GM23248 (cell line): Measurements from ENCODE around the gene RNF224. TPM values are rescaled to one million over a fixed set of nuclear protein-coding genes. Genes with fewer than 3 reads are reported as not detected.

Experiments
- DNase-seq: peaks from one replicate; pipeline ENCODE4 v3.0.0-alpha.2; 2015
- H2AFZ ChIP-seq: fragments of 200-600 bp; sonication (generic); 2 replicates; pipeline ENCODE4 v1.6.1; 2016; ENCODE audit warnings: antibody characterized with exemption
- H3F3A ChIP-seq: fragments of 200-600 bp; sonication (generic); 2 replicates; pipeline ENCODE4 v1.6.1; 2016; ENCODE audit warnings: mild to moderate bottlenecking, antibody characterized with exemption, mixed run types; ENCODE audit not compliant: insufficient read depth
- H3K27ac ChIP-seq: fragments of 200-600 bp; sonication (generic); 2 replicates; pipeline ENCODE4 v1.5.1; 2016; ENCODE audit warnings: mild to moderate bottlenecking
- H3K27me3 ChIP-seq: fragments of 200-600 bp; sonication (generic); replicated peaks from 2 replicates; pipeline ENCODE4 v1.6.1; 2016; ENCODE audit warnings: mild to moderate bottlenecking; ENCODE audit not compliant: insufficient read depth
- H3K36me3 ChIP-seq: fragments of 200-600 bp; sonication (generic); 2 replicates; pipeline ENCODE4 v1.6.1; 2016; ENCODE audit warnings: low read depth, mild to moderate bottlenecking
- H3K4me1 ChIP-seq: fragments of 200-600 bp; sonication (generic); 2 replicates; pipeline ENCODE4 v1.6.1; 2016; ENCODE audit warnings: mild to moderate bottlenecking; ENCODE audit not compliant: insufficient read depth
- H3K4me2 ChIP-seq: fragments of 200-600 bp; sonication (generic); one replicate; pipeline ENCODE4 v1.6.1; 2016; ENCODE audit warnings: mild to moderate bottlenecking; ENCODE audit not compliant: unreplicated experiment
- H3K4me3 ChIP-seq: fragments of 200-600 bp; sonication (generic); 2 replicates; pipeline ENCODE4 v1.5.1; 2016; ENCODE audit warnings: mild to moderate bottlenecking
- H3K79me2 ChIP-seq: fragments of 200-600 bp; sonication (generic); 2 replicates; pipeline ENCODE4 v1.6.1; 2016; ENCODE audit warnings: mild to moderate bottlenecking; ENCODE audit not compliant: insufficient read depth
- H3K9ac ChIP-seq: fragments of 200-600 bp; sonication (generic); 2 replicates; pipeline ENCODE4 v1.6.1; 2016; ENCODE audit warnings: mild to moderate bottlenecking
- H3K9me2 ChIP-seq: fragments of 200-600 bp; sonication (generic); 2 replicates; pipeline ENCODE4 v1.6.1; 2016; ENCODE audit warnings: mixed run types, mild to moderate bottlenecking, moderate library complexity; ENCODE audit not compliant: insufficient read depth
- H3K9me3 ChIP-seq: fragments of 200-600 bp; sonication (generic); one replicate; pipeline ENCODE4 v1.6.1; 2017; ENCODE audit warnings: low read depth
- H4K20me1 ChIP-seq: fragments of 200-600 bp; sonication (generic); 2 replicates; pipeline ENCODE4 v1.6.0; 2016; ENCODE audit not compliant: insufficient read depth
- EZH2 ChIP-seq: fragments of 200-600 bp; sonication (generic); IDR thresholded peaks from 2 replicates; pipeline ENCODE4 v1.6.1; 2018; ENCODE audit warnings: antibody characterized with exemption, mild to moderate bottlenecking; ENCODE audit not compliant: insufficient read depth, poor library complexity, severe bottlenecking
- EZH2phosphoT487 ChIP-seq: fragments of 200-600 bp; sonication (generic); IDR thresholded peaks from 2 replicates; pipeline ENCODE4 v1.6.1; 2018; ENCODE audit warnings: antibody characterized with exemption, moderate library complexity, mild to moderate bottlenecking, low read depth; ENCODE audit not compliant: insufficient read depth
- WGBS, 2 experiments: methylation state at CpG; one replicate each; pipeline ENCODE4 v1.1.6; 2015 to 2017; ENCODE audit warnings: low lambda C conversion rate in 2 of 2, low coverage in 1 of 2; ENCODE audit errors: missing lambda C conversion rate in 2 of 2; 5-methylcytosine and 5-hydroxymethylcytosine counted together
- in situ Hi-C: fragments of 300-500 bp; cut with MboI; formaldehyde crosslinking; loops from 2 replicates; pipeline ENCODE4 v1.15.0; 2020
- polyA plus RNA-seq: library from polyadenylated mRNA; unstranded; fragments of >200 nt; fragmentation: Nextera tagmentation; extraction: Ambion mirVana; gene quantifications from 2 replicates; pipeline ENCODE4 v1.2.1, GENCODE V29; 2016
- total RNA-seq: library from RNA; depleted of rRNA; stranded (reverse); fragments of >200 nt; shearing (Covaris generic); gene quantifications from 2 replicates; pipeline ENCODE4 v1.2.3, GENCODE V29; 2014

The RNF224 gene
- total and polyA plus RNA-seq, 2 experiments from 2014 or later, result not detected

- H3K4me2 ChIP-seq, result no peak overlapping the region
- TF ChIP-seq EZH2 (no peak), EZH2phosphoT487 (no peak)
- H3K4me1 ChIP-seq, result no peaks in the 10 kb centered on the region
- WGBS, 2 experiments, result 59 to 63% methylated on average over 26 to 40 of the region's 40 CpGs
- no peak overlapping the region for H3K27ac ChIP-seq
- no peak for DNase-seq
- no peaks in the 10 kb centered on the region for H3K36me3 ChIP-seq
- peaks cover 9% of the 10 kb centered on the region for H3K79me2 ChIP-seq
- no peaks in the 10 kb centered on the region for H3K9me2 ChIP-seq
- in situ Hi-C loops, result no loop called here
- no peak overlapping the region for H2AFZ ChIP-seq
- no peaks in the 10 kb centered on the region for H3K27me3 ChIP-seq
- no peak overlapping the region for H3K9ac ChIP-seq
- H3K9me3 ChIP-seq, result no peaks in the 10 kb centered on the region
- H3F3A ChIP-seq, result no peaks in the 10 kb centered on the region
- no peak overlapping the region for H3K4me3 ChIP-seq
- H4K20me1 ChIP-seq, result no peaks in the 10 kb centered on the region
Observed at GRCh38 chr9:137233143-137233980, 6.1 kb downstream of the RNF224 start.

GRCh38 chr9:137234055-137234697 lies 6.9 kb downstream of the RNF224 start:
- in situ Hi-C loops, result no loop called here
- H3K79me2 ChIP-seq, result peaks cover 17% of the 10 kb centered on the region
- no peak overlapping the region for H3K4me2 ChIP-seq
- H3K27me3 ChIP-seq, result no peaks in the 10 kb centered on the region
- no peak for DNase-seq
- no peak overlapping the region for H3K9ac ChIP-seq
- H3K4me3 ChIP-seq, result no peak overlapping the region
- no peaks in the 10 kb centered on the region for H3K36me3 ChIP-seq
- H3K9me3 ChIP-seq, result no peaks in the 10 kb centered on the region
- no peaks in the 10 kb centered on the region for H3K9me2 ChIP-seq
- 59 to 63% methylated on average over 14 to 39 of the region's 40 CpGs for WGBS, 2 experiments
- no peaks in the 10 kb centered on the region; the same call in 1 of the 2 replicates for H3F3A ChIP-seq
- H3K4me1 ChIP-seq, result no peaks in the 10 kb centered on the region
- TF ChIP-seq EZH2phosphoT487 (no peak), EZH2 (no peak)
- H3K27ac ChIP-seq, result no peak overlapping the region
- H2AFZ ChIP-seq, result no peak overlapping the region
- no peaks in the 10 kb centered on the region for H4K20me1 ChIP-seq

GRCh38 chr9:137234758-137235423 lies 7.6 kb downstream of the RNF224 start:
- Histone ChIP-seq H3K4me3 (no peak overlapping the region), H3K4me2 (no peak overlapping the region), H3K27me3 (no peaks in the 10 kb centered on the region), H3K27ac (no peak overlapping the region), H3K4me1 (no peaks in the 10 kb centered on the region), H3K36me3 (no peaks in the 10 kb centered on the region), H2AFZ (no peak overlapping the region), H3K9ac (no peak overlapping the region), H3K9me3 (no peaks in the 10 kb centered on the region), H3K9me2 (no peaks in the 10 kb centered on the region), H4K20me1 (no peaks in the 10 kb centered on the region), H3F3A (no peaks in the 10 kb centered on the region; the same call in 1 of the 2 replicates), H3K79me2 (peaks cover 24% of the 10 kb centered on the region)
- in situ Hi-C loops, result no loop called here
- 50 to 64% methylated on average over 15 to 17 of the region's 18 CpGs for WGBS, 2 experiments
- DNase-seq, result no peak
- TF ChIP-seq EZH2phosphoT487 (no peak), EZH2 (no peak)

- Histone ChIP-seq H4K20me1 (no peaks in the 10 kb centered on the region), H3K9me3 (no peaks in the 10 kb centered on the region), H3K27me3 (no peaks in the 10 kb centered on the region), H3K79me2 (peaks cover 25% of the 10 kb centered on the region), H3K27ac (no peak overlapping the region), H3K36me3 (no peaks in the 10 kb centered on the region), H3F3A (no peaks in the 10 kb centered on the region; the same call in 1 of the 2 replicates), H3K9me2 (no peaks in the 10 kb centered on the region), H3K9ac (no peak overlapping the region), H3K4me1 (no peaks in the 10 kb centered on the region), H2AFZ (no peak overlapping the region), H3K4me3 (no peak overlapping the region), H3K4me2 (no peak overlapping the region)
- WGBS, 2 experiments, result 61 to 64% methylated on average over 34 to 35 of the region's 35 CpGs
- TF ChIP-seq EZH2 (no peak), EZH2phosphoT487 (no peak)
- in situ Hi-C loops, result no loop called here
- DNase-seq, result no peak
Observed at GRCh38 chr9:137235424-137236237, 8.3 kb downstream of the RNF224 start.
